LNCAP (cell line): Measurements from ENCODE around the gene SLC26A3.

Experiments used
- TF ChIP-seq, protein P1 (sequence below): fragments of 450-650 bp; IDR thresholded peaks from 2 replicates; pipeline ENCODE4 v1.5.1; 2017; ENCODE audit warnings: mild to moderate bottlenecking

The SLC26A3 gene

DNA sequence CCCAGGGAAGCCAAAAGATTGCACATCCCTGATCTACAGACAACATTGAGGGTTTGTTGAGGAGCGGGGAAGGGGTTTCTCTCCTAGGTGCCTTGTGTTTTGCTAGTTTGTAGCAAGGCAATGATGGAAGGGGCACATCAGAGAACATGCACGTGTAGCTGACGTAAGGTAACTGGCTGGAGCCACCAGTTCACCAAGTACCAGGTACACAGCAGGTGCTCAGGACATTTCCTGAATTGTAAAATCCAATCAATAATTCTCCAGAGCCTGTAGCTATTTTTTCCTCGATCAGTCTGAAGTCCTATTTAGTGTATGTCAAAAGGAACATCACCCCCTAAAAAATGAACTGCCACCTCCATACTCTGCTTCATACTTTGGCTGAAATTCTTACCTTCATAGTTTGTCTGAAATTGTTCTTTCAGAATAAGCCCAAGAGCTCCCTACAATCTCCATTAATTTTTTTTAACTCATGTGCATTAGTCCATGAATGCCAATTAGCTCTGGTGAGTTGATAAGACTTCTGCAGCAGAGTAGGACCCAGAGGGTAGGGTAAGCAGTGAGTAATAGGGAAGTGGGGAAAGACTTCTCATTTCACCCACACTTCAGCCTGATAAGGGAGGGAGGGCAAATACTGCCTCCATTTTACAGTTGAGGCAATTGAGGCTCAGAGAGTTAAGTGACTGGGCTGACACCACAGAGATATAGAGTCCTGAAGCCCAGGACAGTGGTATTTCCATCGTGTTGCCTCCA lies 36.0 kb upstream of the SLC26A3 start:
- TF ChIP-seq, protein P1, sequence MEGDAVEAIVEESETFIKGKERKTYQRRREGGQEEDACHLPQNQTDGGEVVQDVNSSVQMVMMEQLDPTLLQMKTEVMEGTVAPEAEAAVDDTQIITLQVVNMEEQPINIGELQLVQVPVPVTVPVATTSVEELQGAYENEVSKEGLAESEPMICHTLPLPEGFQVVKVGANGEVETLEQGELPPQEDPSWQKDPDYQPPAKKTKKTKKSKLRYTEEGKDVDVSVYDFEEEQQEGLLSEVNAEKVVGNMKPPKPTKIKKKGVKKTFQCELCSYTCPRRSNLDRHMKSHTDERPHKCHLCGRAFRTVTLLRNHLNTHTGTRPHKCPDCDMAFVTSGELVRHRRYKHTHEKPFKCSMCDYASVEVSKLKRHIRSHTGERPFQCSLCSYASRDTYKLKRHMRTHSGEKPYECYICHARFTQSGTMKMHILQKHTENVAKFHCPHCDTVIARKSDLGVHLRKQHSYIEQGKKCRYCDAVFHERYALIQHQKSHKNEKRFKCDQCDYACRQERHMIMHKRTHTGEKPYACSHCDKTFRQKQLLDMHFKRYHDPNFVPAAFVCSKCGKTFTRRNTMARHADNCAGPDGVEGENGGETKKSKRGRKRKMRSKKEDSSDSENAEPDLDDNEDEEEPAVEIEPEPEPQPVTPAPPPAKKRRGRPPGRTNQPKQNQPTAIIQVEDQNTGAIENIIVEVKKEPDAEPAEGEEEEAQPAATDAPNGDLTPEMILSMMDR: no peak

DNA sequence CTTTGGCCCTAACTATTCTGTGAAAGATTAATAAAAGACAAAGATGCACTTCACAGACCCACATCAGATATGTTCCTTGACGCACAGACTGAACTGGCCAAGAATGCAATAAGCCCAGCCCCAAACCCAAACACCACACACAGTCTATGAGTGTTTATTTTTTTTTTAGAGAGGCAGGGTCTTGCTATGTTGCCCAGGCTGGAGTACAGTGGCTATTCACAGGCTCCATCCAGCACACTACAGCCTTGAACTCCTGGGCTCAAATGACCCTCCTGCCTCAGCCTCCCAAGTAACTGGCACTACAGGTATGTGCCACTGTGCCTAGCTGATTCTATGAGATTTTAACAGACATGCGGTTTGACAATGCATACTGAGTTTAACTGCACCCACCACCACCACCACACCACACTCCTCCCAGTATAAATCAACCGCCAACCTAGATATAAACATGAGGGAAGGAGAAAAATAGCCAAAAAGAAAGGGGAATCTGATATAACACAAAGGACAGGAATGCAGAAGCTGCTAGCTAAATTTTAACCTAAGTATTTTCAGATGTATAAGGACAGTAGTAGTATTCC lies 35.1 kb upstream of the SLC26A3 start:
- TF ChIP-seq, protein P1: no peak

DNA sequence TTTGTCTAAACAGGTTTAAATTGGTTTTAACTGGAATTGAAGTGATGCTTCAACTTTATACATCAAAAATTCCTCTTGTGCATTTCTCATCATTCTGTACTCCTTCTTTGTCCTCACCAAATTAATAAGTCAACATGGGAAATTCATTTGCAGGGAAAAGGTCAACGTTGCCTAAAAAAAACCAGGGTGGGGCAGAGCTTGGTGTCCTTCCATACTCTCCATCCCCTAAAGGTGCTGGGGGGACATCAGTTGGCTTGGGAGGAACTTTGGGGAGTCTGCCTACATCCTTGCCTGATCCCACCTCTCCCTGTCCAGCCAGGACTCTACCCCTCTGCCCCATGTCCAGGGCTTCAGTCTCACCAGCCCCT lies 34.1 kb upstream of the SLC26A3 start:
- TF ChIP-seq, protein P1: no peak

DNA sequence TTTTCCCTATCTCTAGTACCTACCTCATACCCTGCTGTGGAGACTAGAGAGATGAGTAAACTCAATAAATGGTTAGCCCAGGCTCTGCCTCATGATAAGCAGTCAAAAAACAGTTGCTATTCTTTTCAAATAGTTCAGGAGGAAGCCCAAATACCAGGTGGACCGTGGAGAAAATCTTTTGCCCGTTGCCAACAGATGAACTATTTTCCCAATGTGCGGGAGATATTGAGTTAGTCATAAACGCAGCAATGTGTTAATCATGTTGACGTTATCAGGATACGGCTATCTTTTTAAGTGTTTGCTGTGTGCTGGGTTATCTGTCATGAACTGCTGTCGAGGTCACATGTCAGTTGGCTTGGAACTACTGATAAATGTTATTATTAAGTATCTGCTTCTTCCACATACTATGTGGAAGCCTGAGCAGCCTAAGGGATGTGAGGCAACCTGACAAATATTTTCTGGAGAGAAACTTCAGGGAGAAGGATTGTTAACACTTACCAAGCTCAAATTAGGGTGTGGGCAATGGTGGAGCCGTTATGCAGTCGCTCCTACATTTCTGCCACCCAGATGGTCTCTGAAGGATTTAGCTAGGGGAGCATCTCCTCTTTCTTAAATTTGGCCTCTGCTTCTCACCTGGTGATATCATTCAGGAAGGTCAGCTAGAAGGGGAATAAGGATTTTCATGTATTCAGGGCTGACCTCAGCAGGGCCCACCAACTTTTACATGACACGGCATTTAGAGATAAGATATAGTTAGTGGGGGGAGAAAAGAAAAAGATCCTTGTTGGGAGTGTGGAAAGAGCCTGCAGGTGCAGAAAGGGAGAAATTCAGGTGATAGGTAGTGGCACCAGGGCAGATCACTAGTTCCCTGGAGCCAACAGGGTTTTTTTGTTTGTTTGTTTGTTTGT lies 33.5 kb upstream of the SLC26A3 start:
- TF ChIP-seq, protein P1: no peak

DNA sequence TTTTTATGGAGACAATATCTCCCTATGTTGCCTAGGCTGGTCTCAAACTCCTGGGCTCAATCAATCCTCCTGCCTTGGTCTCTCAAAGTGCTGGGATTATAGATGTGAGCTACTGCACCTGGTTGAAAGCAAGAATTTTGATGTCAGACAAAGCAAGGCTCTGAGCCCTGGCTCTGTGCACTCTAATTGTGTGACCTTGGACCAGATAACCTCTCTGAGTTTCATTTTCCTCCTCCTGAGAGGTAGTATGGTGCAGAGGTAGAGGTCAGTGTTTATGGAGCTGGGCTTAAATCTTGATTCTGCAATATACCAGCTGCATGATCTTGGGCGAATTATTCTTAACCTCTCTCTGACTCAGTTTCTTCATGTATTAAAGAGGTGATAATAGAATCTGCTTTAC lies 31.4 kb upstream of the SLC26A3 start:
- TF ChIP-seq, protein P1: no peak

DNA sequence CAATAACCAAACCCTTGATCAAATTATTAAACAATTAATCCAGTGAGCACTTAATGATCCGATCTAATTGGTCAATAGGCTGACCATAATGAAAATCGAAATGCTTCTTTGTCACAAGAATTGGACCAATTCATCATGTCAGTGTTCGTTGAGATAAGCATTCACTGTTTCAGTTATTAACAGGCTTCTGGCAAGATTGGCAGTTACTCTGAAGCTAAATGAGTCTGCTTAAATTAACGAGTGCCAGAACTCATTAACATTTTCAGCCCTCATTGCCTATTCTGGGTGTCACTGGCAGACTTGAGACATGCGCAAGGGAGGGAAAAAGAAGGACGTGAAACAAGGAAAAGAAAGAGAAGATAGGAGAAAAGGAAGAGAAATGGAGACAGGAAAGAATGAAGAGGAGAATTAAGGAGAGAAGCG lies 30.7 kb upstream of the SLC26A3 start:
- TF ChIP-seq, protein P1: no peak

DNA sequence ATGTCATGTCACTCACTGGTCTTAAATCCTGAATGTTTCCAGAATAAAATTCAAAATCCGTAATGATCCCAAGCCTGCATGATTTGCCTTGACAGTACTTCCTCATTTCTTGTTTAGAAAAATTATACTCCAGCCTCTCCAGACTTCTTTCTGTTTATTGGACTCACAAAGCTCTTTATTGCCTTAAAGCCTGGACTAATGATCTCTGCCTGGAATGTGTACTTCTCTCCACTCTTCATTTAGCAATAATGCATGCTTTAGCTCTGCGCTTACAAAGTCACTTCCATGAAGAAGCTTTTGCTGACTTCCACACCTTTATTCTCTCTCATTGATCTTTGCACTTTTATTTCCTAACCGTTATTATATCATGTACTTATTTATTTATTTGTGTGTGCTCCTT lies 27.4 kb upstream of the SLC26A3 start:
- TF ChIP-seq, protein P1: no peak
